CD14-positive monocyte (primary cell): ENCODE measurements around the gene METTL6. TPM values are rescaled to one million over a fixed set of nuclear protein-coding genes. Genes with fewer than 3 reads are reported as not detected.

Experiments
- DNase-seq, 3 donors: peaks; one replicate each; pipeline ENCODE4 v3.0.0-alpha.2; 2011 to 2022
- H2AFZ ChIP-seq: 2 replicates; pipeline ENCODE4 v1.6.0; 2012; ENCODE audit warnings: mild to moderate bottlenecking, low read depth, low read length, inconsistent platforms; ENCODE audit not compliant: insufficient read depth, poor library complexity, severe bottlenecking
- H3K27ac ChIP-seq, 2 donors: 1 replicate in 1 of 2; 2 replicates in 1 of 2; pipeline ENCODE4 v1.5.1; 2012 to 2013; ENCODE audit warnings: low read length in 2 of 2, control low read depth in 1 of 2, inconsistent platforms in 1 of 2, low read depth in 1 of 2, mild to moderate bottlenecking in 1 of 2
- H3K27me3 ChIP-seq, 2 donors: one replicate each; pipeline versions ENCODE4 v1.6.0 to v1.6.1; 2011 to 2013; ENCODE audit warnings: low read length in 2 of 2; ENCODE audit not compliant: control insufficient read depth in 2 of 2, insufficient read depth in 2 of 2
- H3K36me3 ChIP-seq, 2 donors: replicated peaks in 1 of 2; 1 replicate in 1 of 2; 2 replicates in 1 of 2; pipeline versions ENCODE4 v1.5.1 to v1.6.1; 2012 to 2013; ENCODE audit warnings: low read length in 2 of 2, control low read depth in 1 of 2, inconsistent platforms in 1 of 2, mild to moderate bottlenecking in 1 of 2; ENCODE audit not compliant: insufficient read depth in 2 of 2, control insufficient read depth in 1 of 2
- H3K4me1 ChIP-seq, 2 donors: 1 replicate in 1 of 2; 2 replicates in 1 of 2; pipeline versions ENCODE4 v1.5.1 to v1.6.1; 2012 to 2013; ENCODE audit warnings: low read length in 2 of 2, control low read depth in 1 of 2, inconsistent platforms in 1 of 2, mild to moderate bottlenecking in 1 of 2, moderate library complexity in 1 of 2; ENCODE audit not compliant: insufficient read depth in 2 of 2, control insufficient read depth in 1 of 2
- H3K4me2 ChIP-seq: replicated peaks from 2 replicates; pipeline ENCODE3; 2012; ENCODE audit warnings: low read length, moderate library complexity, mild to moderate bottlenecking; ENCODE audit not compliant: poor library complexity, severe bottlenecking; ENCODE audit errors: extremely low read depth
- H3K4me3 ChIP-seq, 3 experiments: fragments of 200-600 bp in 1 of 3; sonication (generic) in 1 of 3; replicated peaks in 1 of 3; 1 replicate in 2 of 3; 2 replicates in 1 of 3; pipeline ENCODE4 v1.5.1; 2011 to 2013; ENCODE audit warnings: low read length in 3 of 3, mild to moderate bottlenecking in 3 of 3, control low read depth in 2 of 3, low read depth in 2 of 3, inconsistent platforms in 1 of 3, moderate library complexity in 1 of 3
- H3K79me2 ChIP-seq: 2 replicates; pipeline ENCODE4 v1.6.0; 2012; ENCODE audit warnings: mild to moderate bottlenecking, control low read depth, inconsistent platforms, low read length, moderate library complexity; ENCODE audit not compliant: insufficient read depth
- H3K9ac ChIP-seq: 2 replicates; pipeline ENCODE4 v1.6.0; 2017; ENCODE audit warnings: low read length, mild to moderate bottlenecking; ENCODE audit not compliant: insufficient read depth, poor library complexity, severe bottlenecking
- H3K9me3 ChIP-seq, 2 donors: replicated peaks in 1 of 2; 1 replicate in 1 of 2; 2 replicates in 1 of 2; pipeline versions ENCODE4 v1.5.1 to v1.6.1; 2012 to 2013; ENCODE audit warnings: low read length in 2 of 2, control low read depth in 1 of 2; ENCODE audit not compliant: control insufficient read depth in 1 of 2, insufficient read depth in 1 of 2
- H4K20me1 ChIP-seq: 2 replicates; pipeline ENCODE4 v1.6.0; 2012; ENCODE audit warnings: mild to moderate bottlenecking, low read length, control low read depth, moderate library complexity; ENCODE audit not compliant: insufficient read depth
- H3K27ac Mint-ChIP-seq, 7 donors: one replicate each; pipeline ENCODE4 v1.8.0; 2020; ENCODE audit warnings: mild to moderate bottlenecking in 7 of 7, mixed read lengths in 7 of 7, moderate library complexity in 6 of 7, inconsistent platforms in 2 of 7
- H3K27me3 Mint-ChIP-seq, 3 donors: one replicate each; pipeline ENCODE4 v1.8.0; 2021 to 2022; ENCODE audit warnings: low read depth in 3 of 3, mild to moderate bottlenecking in 3 of 3, mixed read lengths in 3 of 3, moderate library complexity in 3 of 3, inconsistent platforms in 1 of 3
- H3K36me3 Mint-ChIP-seq, 2 donors: one replicate each; pipeline ENCODE4 v1.8.0; 2020; ENCODE audit warnings: mixed read lengths in 2 of 2, inconsistent platforms in 1 of 2, mild to moderate bottlenecking in 1 of 2
- H3K4me1 Mint-ChIP-seq: one replicate; pipeline ENCODE4 v1.8.0; 2020; ENCODE audit warnings: mild to moderate bottlenecking, mixed read lengths
- H3K4me3 Mint-ChIP-seq, 2 donors: one replicate each; pipeline ENCODE4 v1.8.0; 2020; ENCODE audit warnings: mild to moderate bottlenecking in 2 of 2, mixed read lengths in 2 of 2, moderate library complexity in 1 of 2
- H3K9me3 Mint-ChIP-seq, 7 donors: one replicate each; pipeline ENCODE4 v1.8.0; 2020 to 2022; ENCODE audit warnings: mixed read lengths in 7 of 7, mild to moderate bottlenecking in 6 of 7, moderate library complexity in 6 of 7, inconsistent platforms in 2 of 7
- CTCF ChIP-seq: fragments of 200-600 bp; IDR thresholded peaks from one replicate; pipeline ENCODE4 v1.8.0; 2022; ENCODE audit warnings: antibody characterized with exemption, mild to moderate bottlenecking
- WGBS: methylation state at CpG from one replicate; pipeline ENCODE4 v1.1.5; 2013; ENCODE audit warnings: missing lambda C conversion rate; ENCODE audit not compliant: insufficient coverage; 5-methylcytosine and 5-hydroxymethylcytosine counted together
- intact Hi-C, 2 donors: fragments of 100-400 bp; cut with micrococcal nuclease; formaldehyde crosslinking; loops; one replicate each; pipeline versions ENCODE4 v1.15.0 to v1.15.1; 2023
- polyA plus RNA-seq, 3 donors: library from polyadenylated mRNA; depleted of rRNA in 1 of 3; unstranded in 2 of 3; stranded (reverse) in 1 of 3; fragments of 300-500 nt in 2 of 3; fragments of >200 nt in 1 of 3; fragmentation: Illumina TruSeq in 2 of 3; gene quantifications; 1 replicate in 2 of 3; 2 replicates in 1 of 3; pipeline ENCODE4 v1.2.3, GENCODE V29; 2012 to 2021

Gene METTL6
- polyA plus RNA-seq, 3 donors = 4.4 to 15.1 (median 9.1) TPM

- Mint-ChIP-seq H3K27ac (peak overlapping the region; percentile 98 to 100 (median 99)), H3K36me3 (peaks cover 42 to 54% of the 10 kb centered on the region in 2 donors), H3K27me3 (no peaks in the 10 kb centered on the region), H3K4me3 (peak overlapping the region; percentile 96 to 99), H3K4me1 (peaks cover 46% of the 10 kb centered on the region), H3K9me3 (no peaks in the 10 kb centered on the region)
- H3K79me2 ChIP-seq = peaks cover 71% of the 10 kb centered on the region
- 1% methylated on average over 11 of the region's 11 CpGs for WGBS
- H3K4me2 ChIP-seq = peak overlapping the region; percentile 83
- intact Hi-C loops = loop anchor here in 1 of 2 donors (5.0 kb wide), 2 partner anchors 129 to 161 kb away; no protein-coding TSS in a partner anchor
- no peaks in the 10 kb centered on the region for H3K9me3 ChIP-seq
- DNase-seq = no peak
- H3K36me3 ChIP-seq = peaks cover 38 to 51% of the 10 kb centered on the region in 2 donors
- peaks cover 21 to 32% of the 10 kb centered on the region in 2 donors for H3K4me1 ChIP-seq
- H3K9ac ChIP-seq = peak overlapping the region; percentile 99
- peak overlapping the region; percentile 90 for H2AFZ ChIP-seq
- H3K27ac ChIP-seq = peak overlapping the region; percentile 94 to 99
- H3K27me3 ChIP-seq = no peaks in the 10 kb centered on the region
- H3K4me3 ChIP-seq = peak overlapping the region; percentile 73 to 97 (median 92)
- peaks cover 32% of the 10 kb centered on the region for H4K20me1 ChIP-seq
- no peak for TF ChIP-seq CTCF
Measured at GRCh38 chr3:15427981-15428380, 637 bp upstream of the METTL6 start.

GRCh38 chr3:15426579-15427118 is 695 bp downstream of the METTL6 start:
- intact Hi-C loops = loop anchor here in 1 of 2 donors (5.0 kb wide), 2 partner anchors 131 to 159 kb away; no protein-coding TSS in a partner anchor
- H3K4me3 Mint-ChIP-seq = peak overlapping the region; percentile 96 to 99
- peak overlapping the region; percentile 94 to 99 for H3K27ac ChIP-seq
- H3K9me3 ChIP-seq = no peaks in the 10 kb centered on the region
- peaks cover 57% of the 10 kb centered on the region for H3K79me2 ChIP-seq
- peak overlapping the region; percentile 99 for H3K9ac ChIP-seq
- peak overlapping the region; percentile 73 to 97 (median 92) for H3K4me3 ChIP-seq
- peaks cover 29% of the 10 kb centered on the region for H4K20me1 ChIP-seq
- peaks cover 37 to 52% of the 10 kb centered on the region in 2 donors for H3K36me3 Mint-ChIP-seq
- no peaks in the 10 kb centered on the region for H3K9me3 Mint-ChIP-seq
- WGBS = 35% methylated on average over 9 of the region's 16 CpGs
- peak overlapping the region; percentile 83 for H3K4me2 ChIP-seq
- H3K27ac Mint-ChIP-seq = peak overlapping the region; percentile 98 to 100 (median 99)
- H2AFZ ChIP-seq = peak overlapping the region; percentile 90
- peaks cover 33 to 50% of the 10 kb centered on the region in 2 donors for H3K36me3 ChIP-seq
- H3K4me1 Mint-ChIP-seq = peaks cover 42% of the 10 kb centered on the region
- no peaks in the 10 kb centered on the region for H3K27me3 Mint-ChIP-seq
- no peaks in the 10 kb centered on the region for H3K27me3 ChIP-seq
- peaks cover 21 to 32% of the 10 kb centered on the region in 2 donors for H3K4me1 ChIP-seq
- no peak for TF ChIP-seq CTCF
- no peak for DNase-seq
